DOHH2 (cell line): Measurements from ENCODE around the gene ARV1.

Source experiments
- CTCF ChIP-seq: fragments of 200-600 bp; sonication (generic); IDR thresholded peaks from one replicate; pipeline ENCODE4 v1.5.1; 2014; ENCODE audit warnings: antibody characterized with exemption, mild to moderate bottlenecking, low read depth, low read length; ENCODE audit not compliant: poor library complexity, severe bottlenecking
- EZH2phosphoT487 ChIP-seq: fragments of 200-600 bp; sonication (generic); IDR thresholded peaks from 2 replicates; pipeline ENCODE4 v1.6.1; 2017; ENCODE audit warnings: borderline replicate concordance, mild to moderate bottlenecking, antibody characterized with exemption, low read length, moderate library complexity, mixed read lengths

GRCh38 chr1:231041719-231042261 lies 62.9 kb downstream of the ARV1 start:
- TF ChIP-seq EZH2phosphoT487 (no peak), CTCF (no peak)
